NOMO-1 treated with DMSO at 0.1 percent for 48 hours (cell line): Measurements from ENCODE around the gene SHOX.
"Not testable (repeated sequence)": the region's sequence is repeated elsewhere in the genome, so short reads cannot be mapped to it uniquely, and the experiment has no call there.

Experiments
- DNase-seq: peaks from one replicate; lab custom pipeline; 2025; ENCODE audit not compliant: unreplicated experiment; lab: John Stamatoyannopoulos, UW

SHOX gene

DNA sequence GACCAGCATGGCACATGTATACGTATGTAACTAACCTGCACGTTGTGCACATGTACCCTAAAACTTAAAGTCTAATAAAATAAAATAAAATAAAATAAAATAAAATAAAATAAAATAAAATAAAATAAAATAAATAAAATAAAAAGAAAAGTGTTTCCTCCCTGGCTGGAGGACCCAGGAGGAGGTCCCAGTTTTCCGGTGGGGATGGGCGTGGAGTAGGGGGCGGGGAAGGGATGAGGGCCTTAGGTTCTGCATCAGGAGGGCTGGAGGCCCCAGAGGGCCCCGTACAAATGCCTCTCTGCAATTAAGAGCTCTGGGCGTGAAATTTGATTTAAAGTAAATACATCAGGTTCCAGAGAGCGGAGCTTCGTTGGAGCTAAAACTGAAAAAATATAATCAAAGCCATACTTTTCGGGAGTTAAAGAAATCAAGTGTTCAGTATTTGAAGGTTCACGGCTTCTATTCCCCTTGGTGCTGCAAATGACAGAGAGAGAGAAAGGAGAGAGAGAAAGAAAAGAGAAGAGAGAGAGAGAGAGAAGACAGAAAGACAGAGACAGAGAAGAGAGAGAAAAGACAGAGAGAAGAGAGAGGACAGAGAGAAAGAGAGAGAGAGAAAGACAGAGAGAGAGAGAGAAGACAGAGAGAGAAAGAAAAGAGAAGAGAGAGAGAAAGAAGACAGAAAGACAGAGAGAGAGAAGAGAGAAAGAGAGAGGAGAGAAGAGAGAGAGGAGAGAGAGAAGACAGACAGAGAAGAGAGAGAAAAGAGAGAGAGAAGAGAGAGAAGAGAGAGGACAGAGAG, 8.7 kb upstream of the SHOX start:
- no peak for DNase-seq

GRCh38 chrX:622802-623201, 7.8 kb upstream of the SHOX start:
- not testable (repeated sequence) for DNase-seq

DNA sequence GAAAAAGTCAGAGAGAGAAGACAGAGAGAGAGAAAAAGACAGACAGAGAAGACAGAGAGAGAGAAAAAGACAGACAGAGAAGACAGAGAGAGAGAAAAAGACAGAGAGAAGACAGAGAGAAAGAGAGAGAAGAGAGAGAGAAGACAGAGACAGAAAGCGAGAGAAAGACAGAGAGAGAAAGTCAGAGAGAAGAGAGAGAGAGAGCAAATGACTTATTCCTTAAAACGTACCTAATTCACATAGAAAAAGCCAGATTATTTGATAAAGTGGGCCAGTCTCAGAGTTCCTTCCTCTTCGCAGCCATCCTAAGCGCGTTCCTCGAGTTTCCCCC, 7.4 kb upstream of the SHOX start:
- DNase-seq: no peak

- DNase-seq: peak; percentile 59
These were observed 6.8 kb upstream of the SHOX start for GRCh38 chrX:623599-624315.

DNA sequence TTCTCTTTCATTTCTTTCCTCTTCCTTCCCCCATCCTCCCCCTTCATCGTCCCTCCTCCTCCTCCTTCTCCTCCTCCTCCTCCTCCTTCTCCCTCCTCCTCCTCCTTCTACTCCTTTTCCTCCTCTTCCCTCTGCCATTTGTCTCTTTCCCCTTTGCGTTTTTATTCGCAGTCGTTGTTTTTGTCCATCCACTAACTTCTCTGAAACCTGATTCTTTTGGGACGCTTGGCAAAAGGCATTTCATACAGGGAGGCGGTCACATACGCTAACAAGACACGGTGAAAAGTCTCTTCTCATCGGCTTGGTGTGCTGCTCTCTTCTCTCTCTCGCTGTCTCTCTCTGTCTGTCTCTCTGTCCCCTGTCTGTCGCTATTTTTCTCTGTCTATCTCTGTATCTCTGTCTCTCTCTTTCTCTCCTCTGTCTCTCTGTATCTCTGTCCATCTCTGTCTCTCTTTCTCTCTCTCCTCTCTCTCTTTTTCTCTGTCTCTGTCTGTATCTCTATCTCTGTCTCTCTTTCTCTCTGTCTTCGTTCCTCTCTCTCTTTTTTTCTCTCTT, 5.4 kb upstream of the SHOX start:
- no peak for DNase-seq

DNA sequence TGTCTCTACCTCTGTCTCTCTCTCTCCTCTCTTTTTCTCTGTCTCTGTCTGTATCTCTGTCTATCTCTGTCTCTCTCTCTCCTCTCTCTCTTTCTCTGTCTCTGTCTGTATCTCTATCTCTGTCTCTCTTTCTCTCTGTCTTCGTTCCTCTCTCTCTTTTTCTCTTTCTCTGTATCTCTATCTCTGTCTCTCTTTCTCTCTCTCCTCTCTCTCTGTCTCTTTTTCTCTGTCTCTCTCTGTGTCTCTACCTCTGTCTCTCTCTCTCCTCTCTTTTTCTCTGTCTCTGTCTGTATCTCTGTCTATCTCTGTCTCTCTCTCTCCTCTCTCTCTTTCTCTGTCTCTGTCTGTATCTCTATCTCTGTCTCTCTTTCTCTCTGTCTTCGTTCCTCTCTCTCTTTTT, 4.5 kb upstream of the SHOX start:
- DNase-seq: not testable (repeated sequence)

DNA sequence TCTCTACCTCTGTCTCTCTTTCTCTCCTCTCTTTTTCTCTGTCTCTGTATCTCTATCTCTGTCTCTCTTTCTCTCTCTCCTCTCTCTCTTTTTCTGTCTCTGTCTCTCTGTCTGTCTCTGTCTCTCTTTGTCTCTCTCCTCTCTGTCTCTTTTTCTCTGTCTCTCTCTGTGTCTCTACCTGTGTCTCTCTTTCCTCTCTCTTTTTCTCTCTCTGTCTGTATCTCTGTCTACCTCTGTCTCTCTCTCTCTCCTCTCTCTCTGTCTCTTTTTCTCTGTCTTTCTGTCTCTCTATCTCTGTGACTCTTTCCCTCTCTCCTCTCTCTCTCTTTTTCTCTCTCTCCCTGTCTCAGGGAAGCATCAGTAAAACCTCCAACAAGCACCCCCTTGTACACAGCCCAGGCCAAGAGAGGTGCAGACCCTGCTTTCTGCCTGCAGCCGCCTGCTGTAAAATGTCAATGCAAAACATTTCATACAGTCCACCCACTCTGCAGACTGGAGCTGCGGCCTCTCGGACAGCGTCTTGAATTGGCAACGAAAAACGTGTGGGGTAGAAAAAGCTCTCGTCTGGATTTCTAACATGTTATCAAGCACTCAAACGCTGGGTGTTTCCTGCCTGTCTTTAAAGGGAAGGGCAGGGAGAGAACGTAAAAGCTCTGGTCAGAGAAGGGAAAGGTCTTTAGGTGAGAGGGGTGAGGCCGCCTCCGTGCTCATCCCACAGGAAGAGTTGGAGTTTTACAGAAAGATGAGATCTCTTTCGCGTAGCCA, 3.7 kb upstream of the SHOX start:
- DNase-seq: no peak

GRCh38 chrX:627510-627981, 3.0 kb upstream of the SHOX start:
- DNase-seq: no peak

DNA sequence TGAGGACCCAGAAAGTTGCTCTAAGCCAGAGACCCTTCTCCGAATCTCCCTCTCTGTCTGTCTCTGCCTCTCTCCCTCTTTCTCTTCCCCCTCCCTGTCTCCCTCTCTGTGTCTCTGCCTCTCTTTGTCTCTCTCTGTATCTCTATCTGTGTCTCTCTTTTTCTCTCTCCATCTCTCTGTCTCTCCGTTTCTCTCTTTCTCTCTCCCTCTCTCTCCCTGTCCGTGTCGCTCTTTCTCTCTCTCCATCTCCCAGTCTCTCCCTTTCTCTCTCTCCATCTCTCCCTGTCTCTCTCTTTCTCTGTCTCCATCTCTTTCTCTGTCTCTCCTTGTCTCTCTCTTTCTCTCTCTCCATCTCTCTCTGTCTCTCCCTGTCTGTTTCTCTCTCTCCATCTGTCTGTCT, 2.6 kb upstream of the SHOX start:
- DNase-seq: no peak

- no peak for DNase-seq
These were observed 1.2 kb upstream of the SHOX start for GRCh38 chrX:629230-630006.

- no peak for DNase-seq
These were observed 482 bp upstream of the SHOX start for GRCh38 chrX:630007-630611.

GRCh38 chrX:631802-632365, 1.3 kb downstream of the SHOX start:
- no peak for DNase-seq

GRCh38 chrX:632366-633042, 1.9 kb downstream of the SHOX start:
- DNase-seq: no peak

DNA sequence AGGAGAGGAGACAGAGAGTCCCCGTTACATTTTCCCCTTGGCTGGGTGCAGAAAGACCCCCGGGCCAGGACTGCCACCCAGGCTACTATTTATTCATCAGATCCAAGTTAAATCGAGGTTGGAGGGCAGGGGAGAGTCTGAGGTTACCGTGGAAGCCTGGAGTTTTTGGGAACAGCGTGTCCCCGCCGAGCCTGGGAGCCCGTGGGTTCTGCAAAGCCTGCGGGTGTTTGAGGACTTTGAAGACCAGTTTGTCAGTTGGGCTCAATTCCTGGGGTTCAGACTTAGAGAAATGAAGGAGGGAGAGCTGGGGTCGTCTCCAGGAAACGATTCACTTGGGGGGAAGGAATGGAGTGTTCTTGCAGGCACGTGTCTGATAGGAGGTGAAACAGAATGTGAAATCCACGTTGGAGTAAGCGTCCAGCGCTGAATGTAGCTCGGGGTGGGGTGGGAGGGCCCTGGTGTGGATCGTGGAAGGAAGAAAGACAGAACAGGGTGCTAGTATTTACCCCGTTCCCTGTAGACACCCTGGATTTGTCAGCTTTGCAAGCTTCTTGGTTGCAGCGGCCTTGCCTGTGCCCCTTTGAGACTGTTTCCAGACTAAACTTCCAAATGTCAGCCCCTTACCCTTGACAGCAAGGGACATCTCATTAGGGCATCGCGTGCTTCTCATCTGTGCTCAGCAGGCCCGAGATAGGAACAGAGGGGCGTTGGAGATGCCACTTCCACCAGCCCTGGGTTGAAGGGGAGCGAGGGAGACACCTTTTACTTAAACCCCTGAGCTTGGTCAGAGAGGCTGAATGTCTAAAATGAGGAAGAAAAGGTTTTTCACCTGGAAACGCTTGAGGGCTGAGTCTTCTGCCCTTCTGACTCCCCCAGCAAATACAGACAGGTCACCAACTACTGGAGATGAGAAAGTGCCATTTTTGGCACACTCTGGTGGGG, 2.7 kb downstream of the SHOX start:
- no peak for DNase-seq

GRCh38 chrX:633985-634958, 3.7 kb downstream of the SHOX start:
- DNase-seq: no peak

DNA sequence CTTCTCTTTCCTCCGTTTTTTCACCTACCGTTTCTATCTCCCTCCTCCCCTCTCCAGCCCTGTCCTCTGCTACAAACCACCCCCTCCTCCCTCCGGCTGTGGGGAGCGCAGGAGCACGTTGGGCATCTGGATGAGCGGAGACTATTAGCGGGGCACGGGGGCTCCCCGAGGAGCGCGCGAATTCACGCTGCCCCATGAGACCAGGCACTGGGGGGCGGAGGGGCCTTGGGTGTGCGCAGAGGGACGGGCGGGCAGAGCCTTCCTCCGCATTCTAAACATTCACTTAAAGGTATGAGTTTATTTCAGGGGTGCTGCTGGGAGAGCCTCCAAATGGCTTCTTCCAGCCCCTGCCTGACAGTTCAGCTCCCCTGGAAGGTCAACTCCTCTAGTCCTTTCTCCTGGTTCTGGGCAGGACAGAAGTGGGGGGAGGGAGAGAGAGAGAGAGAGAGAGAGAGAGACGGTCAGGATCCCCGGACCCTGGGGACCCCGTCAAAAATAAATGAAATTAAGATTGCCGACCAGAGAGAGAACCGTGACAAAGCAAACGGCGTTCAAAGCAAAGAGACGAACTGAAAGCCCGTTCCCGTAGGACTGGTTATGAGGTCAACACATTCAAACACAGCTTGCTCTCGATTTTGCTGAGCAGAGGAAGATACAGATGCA, 5.0 kb downstream of the SHOX start:
- DNase-seq: no peak
